A673 (cell line): ENCODE results near the gene SAXO1. TPM values are rescaled to one million over a fixed set of nuclear protein-coding genes. Genes with fewer than 3 reads are reported as not detected.
"Not testable (repeated sequence)": the region's sequence is repeated elsewhere in the genome, so short reads cannot be mapped to it uniquely, and the experiment has no call there.

Experiments
- BruUV-seq: library from RNA; stranded (reverse); fragments of 400-500 nt; replicated peaks from 2 replicates; lab custom pipeline; 2021; lab: Mats Ljungman, UMichigan
- CTCF ChIA-PET: fragments of 300-600 bp; sonication (Branson Sonifier 250); formaldehyde crosslinking; loops from one replicate; lab custom pipeline; 2022; ENCODE audit warnings: antibody characterized with exemption; lab: Charles Lee
- POLR2A ChIA-PET: fragments of 300-600 bp; sonication (Branson Sonifier 250); formaldehyde crosslinking; loops from one replicate; lab custom pipeline; 2022; ENCODE audit warnings: antibody characterized with exemption; ENCODE audit not compliant: low non-redundant PET; lab: Charles Lee
- DNase-seq: peaks from one replicate; pipeline ENCODE4 v3.0.0-alpha.2; 2015; ENCODE audit warnings: low spot score
- H3K27ac ChIP-seq: fragments of 200-600 bp; sonication (generic); 2 replicates; pipeline ENCODE4 v1.5.1; 2016; ENCODE audit warnings: mixed run types, low read depth, mild to moderate bottlenecking, mixed read lengths, antibody characterized with exemption, low read length; ENCODE audit not compliant: poor library complexity, severe bottlenecking
- H3K27me3 ChIP-seq: fragments of 200-600 bp; sonication (generic); replicated peaks from 2 replicates; pipeline ENCODE4 v1.6.1; 2017; ENCODE audit warnings: mixed run types, low read depth, mild to moderate bottlenecking, mixed read lengths, antibody characterized with exemption, low read length; ENCODE audit not compliant: insufficient read depth, poor library complexity
- H3K36me3 ChIP-seq: fragments of 200-600 bp; sonication (generic); 2 replicates; pipeline ENCODE4 v1.6.1; 2016; ENCODE audit warnings: mixed run types, mild to moderate bottlenecking, mixed read lengths, antibody characterized with exemption, low read length; ENCODE audit not compliant: insufficient read depth, poor library complexity, severe bottlenecking
- H3K4me1 ChIP-seq: fragments of 200-600 bp; sonication (generic); 2 replicates; pipeline ENCODE4 v1.6.1; 2017; ENCODE audit warnings: mixed run types, mild to moderate bottlenecking, mixed read lengths, antibody characterized with exemption, low read length; ENCODE audit not compliant: insufficient read depth, poor library complexity, severe bottlenecking
- H3K4me3 ChIP-seq: fragments of 200-600 bp; sonication (generic); 2 replicates; pipeline ENCODE4 v1.5.1; 2016; ENCODE audit warnings: low read depth, mixed run types, mild to moderate bottlenecking, mixed read lengths, low read length; ENCODE audit not compliant: poor library complexity, severe bottlenecking
- H3K9me3 ChIP-seq: fragments of 200-600 bp; sonication (generic); 2 replicates; pipeline ENCODE4 v1.6.1; 2016; ENCODE audit warnings: mixed run types, low read depth, mild to moderate bottlenecking, mixed read lengths, antibody characterized with exemption, low read length; ENCODE audit not compliant: poor library complexity, severe bottlenecking
- CTCF ChIP-seq: fragments of 300-800, 200-600 bp; sonication (generic); conservative IDR thresholded peaks from 2 replicates; pipeline ENCODE4 v1.5.1; 2017; ENCODE audit warnings: low read depth, mild to moderate bottlenecking, antibody characterized with exemption, low read length, moderate library complexity, mixed read lengths
- EZH2 ChIP-seq: fragments of 200-600 bp; sonication (generic); IDR thresholded peaks from 2 replicates; pipeline ENCODE4 v1.6.1; 2017; ENCODE audit warnings: borderline replicate concordance, low read depth, mild to moderate bottlenecking, mixed read lengths, antibody characterized with exemption, low read length; ENCODE audit not compliant: poor library complexity, severe bottlenecking
- intact Hi-C: fragments of 100-400 bp; cut with micrococcal nuclease; formaldehyde crosslinking; loops from one replicate; pipeline ENCODE4 v1.10.0; 2022; ENCODE audit not compliant: unreplicated experiment
- total RNA-seq: library from RNA; stranded (reverse); gene quantifications from 2 replicates; pipeline ENCODE4 v1.2.3, GENCODE V29; 2021

SAXO1 gene
- total RNA-seq, 1 experiment from 2014 or later = not detected

GRCh38 chr9:18939943-18940342 is 93.1 kb downstream of the SAXO1 start:
- no peak for DNase-seq
- Histone ChIP-seq H3K4me3 (no peak overlapping the region), H3K36me3 (no peaks in the 10 kb centered on the region), H3K9me3 (no peaks in the 10 kb centered on the region), H3K27me3 (no peaks in the 10 kb centered on the region), H3K4me1 (no peaks in the 10 kb centered on the region), H3K27ac (no peak overlapping the region)
- intact Hi-C loops = no loop called here
- ChIA-PET POLR2A (no interaction called here), CTCF (no interaction called here)
- no peak for TF ChIP-seq EZH2
- no peak for TF ChIP-seq CTCF
- no TSS peak for BruUV-seq

GRCh38 chr9:18936094-18936871 is 96.7 kb downstream of the SAXO1 start:
- no peaks in the 10 kb centered on the region for H3K4me1 ChIP-seq
- intact Hi-C loops = no loop called here
- ChIA-PET CTCF (no interaction called here), POLR2A (no interaction called here)
- no peak for DNase-seq
- BruUV-seq = no TSS peak
- no peak for TF ChIP-seq CTCF
- TF ChIP-seq EZH2 = no peak
- no peak overlapping the region for H3K4me3 ChIP-seq
- H3K27me3 ChIP-seq = no peaks in the 10 kb centered on the region
- H3K36me3 ChIP-seq = no peaks in the 10 kb centered on the region
- no peaks in the 10 kb centered on the region for H3K9me3 ChIP-seq
- no peak overlapping the region for H3K27ac ChIP-seq

GRCh38 chr9:18935541-18935940 is 97.5 kb downstream of the SAXO1 start:
- H3K27me3 ChIP-seq = no peaks in the 10 kb centered on the region
- ChIA-PET CTCF (no interaction called here), POLR2A (no interaction called here)
- no peaks in the 10 kb centered on the region for H3K4me1 ChIP-seq
- no peak for DNase-seq
- intact Hi-C loops = no loop called here
- H3K36me3 ChIP-seq = no peaks in the 10 kb centered on the region
- no peaks in the 10 kb centered on the region for H3K9me3 ChIP-seq
- no peak overlapping the region for H3K4me3 ChIP-seq
- no peak overlapping the region for H3K27ac ChIP-seq
- no peak for TF ChIP-seq CTCF
- no peak for TF ChIP-seq EZH2
- no TSS peak for BruUV-seq

- DNase-seq, CTCF ChIA-PET, H3K9me3 ChIP-seq, H3K36me3 ChIP-seq, H3K27ac ChIP-seq, POLR2A ChIA-PET, H3K4me1 ChIP-seq, H3K27me3 ChIP-seq, BruUV-seq, H3K4me3 ChIP-seq, intact Hi-C loops: not testable (repeated sequence)
These were observed 102.4 kb downstream of the SAXO1 start for GRCh38 chr9:18930611-18931010.
